Nephron (organoid): Measurements from ENCODE around the gene TMEM176B.

Experiments
- H3K27ac Mint-ChIP-seq, 3 experiments: 2 replicates each; pipeline ENCODE4 v1.8.0; 2020; ENCODE audit warnings: mixed read lengths in 3 of 3, mild to moderate bottlenecking in 2 of 3, moderate library complexity in 1 of 3
- H3K27me3 Mint-ChIP-seq: 2 replicates; pipeline ENCODE4 v1.8.0; 2021; ENCODE audit warnings: low read depth, mild to moderate bottlenecking, moderate library complexity, mixed read lengths
- H3K36me3 Mint-ChIP-seq: 2 replicates; pipeline ENCODE4 v1.8.0; 2020; ENCODE audit warnings: low read depth, mixed read lengths
- H3K4me1 Mint-ChIP-seq: 2 replicates; pipeline ENCODE4 v1.8.0; 2020; ENCODE audit warnings: mixed read lengths
- H3K4me3 Mint-ChIP-seq, 3 experiments: 2 replicates each; pipeline ENCODE4 v1.8.0; 2020; ENCODE audit warnings: mild to moderate bottlenecking in 3 of 3, mixed read lengths in 3 of 3, moderate library complexity in 2 of 3
- H3K9me3 Mint-ChIP-seq: 2 replicates; pipeline ENCODE4 v1.8.0; 2020; ENCODE audit warnings: mixed read lengths
- CTCF ChIP-seq, 3 experiments: fragments of 200-600 bp; sonication (generic); IDR thresholded peaks; one replicate each; pipeline ENCODE4 v1.5.0; 2021; ENCODE audit warnings: antibody characterized with exemption in 3 of 3; ENCODE audit not compliant: unreplicated experiment in 3 of 3

Gene TMEM176B

DNA sequence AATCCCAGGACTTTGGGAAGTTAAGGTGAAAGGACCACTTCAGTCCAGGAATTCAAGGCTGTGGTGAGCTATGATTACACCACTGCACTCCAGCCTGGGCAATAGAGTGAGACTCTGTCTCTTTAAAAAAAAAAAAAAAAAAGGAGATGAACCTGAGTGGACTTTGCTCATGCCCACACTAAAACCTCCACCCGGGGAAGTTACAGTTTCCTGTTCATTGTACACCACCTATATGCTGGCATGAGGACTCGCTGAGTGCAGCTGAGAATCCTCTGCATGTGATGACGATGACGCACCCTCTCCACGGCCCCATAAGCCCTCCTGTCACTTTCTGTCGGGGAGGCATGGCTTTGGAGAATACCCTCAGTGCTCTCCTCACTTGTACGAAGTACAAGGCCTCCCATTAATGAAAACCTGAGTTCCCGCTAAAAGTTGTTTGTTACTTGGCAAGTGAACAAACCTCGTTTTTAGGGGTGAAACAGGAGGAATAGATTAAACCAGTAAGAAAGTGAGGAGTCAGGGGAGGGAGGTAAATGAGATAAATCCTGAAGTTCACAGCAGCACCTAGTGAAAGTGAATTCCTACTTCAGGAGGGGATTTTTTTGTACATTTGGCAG is 15.9 kb downstream of the TMEM176B start:
- H3K27me3 Mint-ChIP-seq, result peaks cover 8% of the 10 kb centered on the region
- H3K36me3 Mint-ChIP-seq, result no peaks in the 10 kb centered on the region
- TF ChIP-seq CTCF (IDR thresholded peaks at IDR 0.05; ENCODE audit: unreplicated experiment in 3 of 3), result no peak
- no peaks in the 10 kb centered on the region for H3K9me3 Mint-ChIP-seq
- H3K4me3 Mint-ChIP-seq, result no peak overlapping the region
- H3K4me1 Mint-ChIP-seq, result peaks cover 68% of the 10 kb centered on the region
- peak overlapping the region; percentile 79 to 91 (median 87) for H3K27ac Mint-ChIP-seq

- Mint-ChIP-seq H3K4me3 (no peak overlapping the region), H3K4me1 (peaks cover 47% of the 10 kb centered on the region), H3K27me3 (peaks cover 12% of the 10 kb centered on the region), H3K9me3 (no peaks in the 10 kb centered on the region), H3K36me3 (no peaks in the 10 kb centered on the region), H3K27ac (peak overlapping the region in 1 of 3 experiments; percentile 22)
- TF ChIP-seq CTCF (IDR thresholded peaks at IDR 0.05; ENCODE audit: unreplicated experiment in 3 of 3), result no peak
Measured at GRCh38 chr7:150781961-150782360, 18.2 kb downstream of the TMEM176B start.

DNA sequence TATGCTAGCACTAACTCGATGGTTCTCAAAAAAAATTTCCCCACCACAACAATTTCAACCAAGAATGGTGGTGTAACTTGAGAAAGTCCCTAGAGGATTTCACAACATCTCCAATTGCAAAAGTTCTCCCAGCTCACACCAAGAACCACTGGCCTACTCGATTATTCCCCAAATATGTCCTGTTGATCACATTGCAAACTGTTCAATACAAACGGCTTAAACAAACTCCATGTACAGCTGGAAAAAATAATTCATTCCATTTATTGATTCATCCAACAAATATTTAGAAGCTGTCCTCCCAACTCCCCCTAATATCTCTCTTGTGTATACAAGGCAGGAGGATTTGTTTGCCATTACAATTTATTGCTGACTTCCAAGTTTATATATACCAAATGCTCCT is 19.1 kb downstream of the TMEM176B start:
- no peaks in the 10 kb centered on the region for H3K36me3 Mint-ChIP-seq
- peaks cover 45% of the 10 kb centered on the region for H3K4me1 Mint-ChIP-seq
- H3K9me3 Mint-ChIP-seq, result no peaks in the 10 kb centered on the region
- H3K4me3 Mint-ChIP-seq, result no peak overlapping the region
- TF ChIP-seq CTCF (IDR thresholded peaks at IDR 0.05; ENCODE audit: unreplicated experiment in 3 of 3), result no peak
- H3K27ac Mint-ChIP-seq, result peak overlapping the region in 2 of 3 experiments; percentile 22 to 41
- H3K27me3 Mint-ChIP-seq, result peaks cover 9% of the 10 kb centered on the region

- Mint-ChIP-seq H3K27me3 (peaks cover 9% of the 10 kb centered on the region), H3K4me3 (no peak overlapping the region), H3K36me3 (no peaks in the 10 kb centered on the region), H3K9me3 (no peaks in the 10 kb centered on the region), H3K27ac (no peak overlapping the region), H3K4me1 (peaks cover 37% of the 10 kb centered on the region)
- no peak for TF ChIP-seq CTCF (IDR thresholded peaks at IDR 0.05; ENCODE audit: unreplicated experiment in 3 of 3)
Measured at GRCh38 chr7:150780292-150780691, 19.9 kb downstream of the TMEM176B start.

- peak; percentile 90 to 95 (median 94) for TF ChIP-seq CTCF (IDR thresholded peaks at IDR 0.05; ENCODE audit: unreplicated experiment in 3 of 3)
- H3K4me3 Mint-ChIP-seq, result no peak overlapping the region
- peaks cover 5% of the 10 kb centered on the region for H3K27me3 Mint-ChIP-seq
- peaks cover 3% of the 10 kb centered on the region for H3K9me3 Mint-ChIP-seq
- peaks cover 23% of the 10 kb centered on the region for H3K4me1 Mint-ChIP-seq
- no peak overlapping the region for H3K27ac Mint-ChIP-seq
- H3K36me3 Mint-ChIP-seq, result no peaks in the 10 kb centered on the region
Measured at GRCh38 chr7:150778738-150779301, 21.3 kb downstream of the TMEM176B start.
